Head of caudate nucleus (tissue), 42 donors: ENCODE measurements around the gene UPP1.
A peak's percentile ranks its signal among the peaks of the same experiment; 100 is the strongest.
"Not testable (repeated sequence)": the region's sequence is repeated elsewhere in the genome, so short reads cannot be mapped to it uniquely, and the experiment has no call there.

Source experiments
- DNase-seq, 42 donors: peaks; one replicate each; pipeline versions ENCODE4 v3.0.0 to v3.0.0-alpha.2; 2020 to 2021; ENCODE audit warnings: mixed read lengths in 7 of 42
- intact Hi-C: fragments of 100-400 bp; cut with DNase I; formaldehyde crosslinking; loops from one replicate; pipeline ENCODE4 v1.15.0; 2022

Gene UPP1

GRCh38 chr7:48089046-48090003, at the start of gene UPP1:
Gene UPP1 (plus strand): TSS chr7:48089265. CDS start chr7:48094784, 5,519 bp downstream.
- peak; percentile 42 to 94 (median 81) for DNase-seq
- intact Hi-C loops: loop anchor here (10.0 kb wide), 1 partner anchor 115 kb away; the partner anchor contains the start of gene HUS1

- intact Hi-C loops: no loop called here
- DNase-seq: peak in 17 of 42 donors; percentile 13 to 62 (median 36)
These were observed 48.0 kb upstream of the UPP1 start for GRCh38 chr7:48040944-48041652.

DNA sequence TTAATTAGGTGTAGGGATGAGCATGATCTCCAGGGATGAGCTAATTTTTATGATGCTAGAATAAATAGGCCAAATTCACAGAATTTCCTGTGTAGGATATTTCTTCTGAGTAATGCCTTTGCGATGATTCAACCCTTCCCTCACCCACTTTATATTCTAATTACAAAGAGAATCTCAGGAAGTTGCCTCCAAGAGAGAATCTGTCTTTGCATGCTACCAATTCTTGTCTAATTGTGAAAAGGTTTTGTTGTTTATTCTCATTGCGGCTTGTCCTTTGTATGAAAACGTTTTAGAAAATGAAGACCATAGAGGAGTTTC, 47.5 kb upstream of the UPP1 start:
- no peak for DNase-seq
- intact Hi-C loops: no loop called here

- DNase-seq: no peak
- intact Hi-C loops: no loop called here
These were observed 46.8 kb upstream of the UPP1 start for GRCh38 chr7:48042216-48042615.

GRCh38 chr7:48042636-48043035, 46.4 kb upstream of the UPP1 start:
- DNase-seq: no peak
- intact Hi-C loops: no loop called here

DNA sequence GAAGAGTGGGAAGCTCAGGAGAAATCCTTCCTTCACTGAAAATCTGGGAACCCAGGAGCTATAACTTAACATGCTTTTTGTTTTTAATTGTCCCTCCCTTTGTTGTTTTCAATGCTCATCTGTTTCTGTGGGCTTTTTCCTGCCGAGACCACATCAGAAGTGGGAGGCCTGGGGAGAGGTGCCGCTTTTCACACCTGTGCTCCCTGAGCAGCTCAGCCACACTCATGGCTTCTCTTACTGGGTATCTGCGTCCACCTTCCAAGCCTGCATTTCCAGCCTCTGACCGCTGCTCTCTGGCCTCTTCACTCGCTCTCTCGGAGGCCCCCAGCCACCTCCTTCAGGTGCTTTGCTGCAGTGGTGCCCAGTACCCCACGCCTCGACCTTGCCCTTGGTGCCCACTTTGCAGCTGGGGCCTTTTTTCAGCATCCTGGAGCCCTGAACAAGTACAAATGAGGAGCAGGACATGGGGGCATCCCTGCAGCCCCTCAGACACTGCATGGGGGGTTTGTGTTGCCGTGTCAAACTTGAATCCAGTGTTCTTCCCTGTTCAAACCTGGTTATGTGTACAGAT, 43.8 kb upstream of the UPP1 start:
- DNase-seq: no peak
- intact Hi-C loops: no loop called here

DNA sequence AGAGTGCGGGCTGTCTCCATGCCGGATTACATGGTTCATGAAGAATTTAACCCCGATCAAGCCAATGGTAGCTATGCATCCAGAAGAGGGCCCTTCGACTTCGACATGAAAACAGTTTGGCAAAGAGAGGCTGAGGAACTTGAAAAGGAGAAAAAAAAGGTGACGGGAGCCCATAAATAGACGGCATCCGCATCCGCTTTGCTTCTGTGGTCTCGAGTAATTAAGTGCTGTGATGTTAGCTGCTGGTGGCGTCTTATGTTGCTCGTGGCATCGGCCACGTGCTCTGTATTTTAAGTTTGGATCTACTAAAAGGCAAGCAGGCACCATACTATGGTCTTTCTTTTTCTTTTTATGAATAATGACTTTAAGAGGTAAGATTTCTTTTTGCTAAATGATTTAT, 42.6 kb upstream of the UPP1 start:
- DNase-seq: no peak
- intact Hi-C loops: no loop called here

DNA sequence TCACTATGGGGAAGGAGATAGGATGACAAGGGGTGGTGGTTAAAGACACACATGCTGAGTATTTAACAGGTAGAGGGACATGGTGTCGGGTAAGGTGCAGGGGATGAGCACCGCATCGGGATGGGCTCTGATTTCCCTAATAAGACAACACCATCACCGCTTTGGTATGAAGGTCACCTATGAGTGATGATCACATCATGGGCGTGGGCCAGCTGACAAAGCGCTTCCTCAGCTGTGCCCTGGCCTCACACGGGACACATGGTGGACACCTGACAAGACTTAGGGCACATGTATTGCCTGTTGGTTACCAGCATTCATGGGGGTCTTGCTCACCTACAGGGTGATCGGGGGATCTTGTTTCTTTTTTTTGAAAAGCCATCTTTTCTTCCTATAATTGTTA, 41.0 kb upstream of the UPP1 start:
- intact Hi-C loops: no loop called here
- no peak for DNase-seq

DNA sequence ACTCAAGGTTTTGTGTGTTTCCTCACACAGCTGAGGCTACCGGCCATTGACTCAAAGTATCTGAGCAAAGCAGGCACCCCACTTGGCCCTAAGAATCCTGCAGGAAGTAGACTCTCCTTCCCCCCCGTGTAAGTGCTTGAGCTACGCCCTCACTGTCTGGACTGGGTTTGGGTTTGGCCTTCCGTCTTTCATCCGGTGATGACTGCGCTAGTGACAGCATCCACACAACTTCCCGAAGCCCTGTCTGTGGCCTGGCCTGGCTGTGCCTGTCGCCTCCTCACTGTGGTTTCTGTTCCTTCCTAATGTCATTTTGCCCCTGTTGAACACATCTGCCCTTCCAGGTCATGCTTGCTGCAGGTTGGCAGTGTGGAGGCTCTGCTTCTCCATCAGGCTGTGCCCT, 39.2 kb upstream of the UPP1 start:
- DNase-seq: peak in 1 of 42 donors; percentile 17
- intact Hi-C loops: no loop called here

DNA sequence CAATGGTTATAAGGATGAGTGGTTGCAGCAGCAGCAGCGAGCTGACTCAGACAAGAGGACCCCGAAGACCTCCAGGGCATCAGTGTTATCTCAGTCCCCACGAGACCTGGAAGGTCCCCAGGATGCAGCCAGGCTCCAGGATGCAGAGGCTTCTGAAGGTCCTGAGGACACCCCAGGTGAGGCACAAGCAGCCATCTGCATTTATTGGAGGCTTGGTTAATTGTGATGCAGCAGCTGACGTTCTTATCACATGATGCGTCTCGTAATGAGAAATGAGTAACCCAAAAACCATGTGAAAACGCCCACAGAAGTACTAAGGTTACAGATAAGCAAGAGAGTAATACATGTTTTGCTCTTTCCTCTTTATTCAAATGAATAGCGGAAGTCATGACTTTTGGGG, 36.3 kb upstream of the UPP1 start:
- no peak for DNase-seq
- intact Hi-C loops: no loop called here

DNA sequence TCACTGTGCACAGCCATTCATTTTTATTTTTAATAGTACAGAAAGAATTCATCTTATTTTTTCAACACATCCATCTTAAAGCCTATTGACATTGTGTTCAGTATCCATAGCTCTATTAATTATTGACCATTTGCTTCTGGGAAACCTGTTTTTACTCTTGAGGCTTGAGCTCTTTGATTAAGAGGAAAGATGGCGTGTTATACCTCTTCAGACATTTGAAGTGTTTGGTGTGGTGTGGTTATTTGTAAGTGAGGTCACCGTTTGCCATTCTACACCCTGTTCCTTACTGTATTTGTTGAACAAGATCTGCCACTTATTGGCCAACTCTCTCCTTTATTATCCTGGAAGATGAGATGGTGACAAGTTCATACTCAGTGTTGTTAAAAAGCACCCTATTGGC, 35.3 kb upstream of the UPP1 start:
- intact Hi-C loops: no loop called here
- no peak for DNase-seq

DNA sequence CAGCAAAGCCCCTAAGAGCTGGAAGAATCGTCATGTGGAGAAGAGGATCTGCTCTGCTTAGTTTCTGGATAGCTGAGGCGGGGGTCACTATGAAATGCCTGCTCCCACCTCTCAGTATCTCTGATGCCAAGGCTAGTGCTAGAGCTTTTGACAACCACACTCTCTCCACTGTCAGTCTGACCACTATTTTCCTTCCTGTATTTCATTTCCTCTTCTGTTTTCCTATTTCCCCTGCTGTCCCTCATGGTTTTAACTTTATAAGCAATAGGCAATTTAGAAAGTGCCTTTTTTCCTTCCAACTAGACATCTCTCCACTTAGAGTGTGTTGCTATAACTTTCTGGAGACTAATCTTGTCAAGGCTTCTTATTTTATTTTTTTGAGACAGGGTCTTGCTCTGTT, 30.1 kb upstream of the UPP1 start:
- DNase-seq: no peak
- intact Hi-C loops: no loop called here

DNA sequence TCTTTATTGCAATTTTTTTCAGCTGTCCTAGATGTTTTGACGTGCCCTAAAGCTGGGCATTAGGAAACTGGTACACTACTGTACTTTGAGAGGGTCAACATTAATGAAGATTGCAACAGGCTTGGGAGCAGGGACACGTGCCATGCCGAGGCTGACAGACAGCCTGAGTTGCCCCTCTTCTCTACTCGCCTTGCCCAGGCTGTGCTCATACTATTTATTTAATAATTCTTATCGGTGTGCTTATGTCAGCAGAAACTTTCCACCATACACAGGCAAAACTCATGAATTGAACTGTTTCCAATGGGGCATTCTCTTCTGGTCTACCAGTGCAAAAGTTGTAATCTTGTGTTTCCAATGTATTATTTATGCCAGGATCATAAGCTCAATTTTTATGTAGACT, 29.4 kb upstream of the UPP1 start:
- intact Hi-C loops: no loop called here
- no peak for DNase-seq

- intact Hi-C loops: no loop called here
- no peak for DNase-seq
These were observed 25.1 kb upstream of the UPP1 start for GRCh38 chr7:48063985-48064384.

- intact Hi-C loops: no loop called here
These were observed 21.6 kb upstream of the UPP1 start for GRCh38 chr7:48067475-48067874.

DNA sequence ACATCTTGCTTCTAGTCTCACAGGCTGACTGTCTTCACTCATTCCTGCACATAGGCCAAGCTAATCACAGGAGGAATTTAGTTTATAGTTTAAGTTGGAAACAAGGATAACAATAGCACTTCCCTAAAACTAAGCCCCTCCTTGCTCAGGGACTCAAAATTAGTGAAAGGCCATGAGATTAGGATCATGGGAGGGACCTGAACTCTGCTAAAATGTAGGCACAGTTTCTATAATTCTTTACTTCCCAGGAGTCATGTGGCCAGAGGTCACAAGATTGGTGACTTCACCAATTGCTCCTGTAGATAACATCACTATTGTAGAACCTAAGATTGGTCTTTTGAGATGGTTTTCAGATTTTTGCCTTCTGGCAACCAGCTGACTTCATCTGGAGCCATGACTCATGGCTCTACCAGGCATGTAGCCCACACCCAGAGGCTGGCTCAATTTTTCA, 14.8 kb upstream of the UPP1 start:
- intact Hi-C loops: no loop called here
- no peak for DNase-seq

More at GRCh38 chr7:48067475-48067874, 21.6 kb upstream of the UPP1 start:
- DNase-seq: no peak

DNA sequence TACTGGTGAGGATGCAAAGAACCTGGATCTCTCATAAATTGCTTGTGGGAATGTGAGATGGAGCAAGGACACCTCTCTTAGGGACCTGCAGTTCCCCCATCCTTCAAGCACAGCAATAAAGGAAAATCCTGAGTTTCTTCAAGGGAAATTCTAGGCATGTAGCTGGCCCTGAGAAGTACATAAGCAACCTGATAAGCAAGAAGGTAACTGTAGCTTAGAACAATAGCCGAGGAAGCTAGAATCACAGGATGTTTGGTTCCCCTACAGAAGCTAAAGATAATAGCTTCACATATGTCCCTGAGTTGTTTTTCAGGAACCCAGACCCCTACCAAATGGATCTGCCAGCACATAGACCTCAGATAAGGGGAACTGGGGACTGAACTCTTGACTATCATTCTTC, 11.6 kb upstream of the UPP1 start:
- DNase-seq: no peak
- intact Hi-C loops: no loop called here

DNA sequence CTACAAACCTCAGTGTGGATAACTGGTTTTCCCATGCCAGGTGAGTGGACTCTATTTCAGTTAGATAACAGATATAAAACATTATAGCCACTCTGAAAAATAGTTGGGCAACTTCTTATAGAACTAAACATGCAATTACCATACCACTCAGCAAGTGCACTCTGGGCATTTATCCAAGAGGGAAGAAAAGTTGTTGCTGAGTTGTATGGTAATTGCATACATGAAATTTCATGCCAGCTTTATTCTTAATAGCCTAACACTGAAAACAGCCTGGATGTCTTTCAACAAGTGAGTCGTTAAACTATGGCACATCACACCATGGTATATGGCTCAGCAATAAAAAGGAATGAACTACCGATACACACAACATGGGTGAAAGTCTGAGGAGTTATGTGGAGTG, 10.6 kb upstream of the UPP1 start:
- no peak for DNase-seq

DNA sequence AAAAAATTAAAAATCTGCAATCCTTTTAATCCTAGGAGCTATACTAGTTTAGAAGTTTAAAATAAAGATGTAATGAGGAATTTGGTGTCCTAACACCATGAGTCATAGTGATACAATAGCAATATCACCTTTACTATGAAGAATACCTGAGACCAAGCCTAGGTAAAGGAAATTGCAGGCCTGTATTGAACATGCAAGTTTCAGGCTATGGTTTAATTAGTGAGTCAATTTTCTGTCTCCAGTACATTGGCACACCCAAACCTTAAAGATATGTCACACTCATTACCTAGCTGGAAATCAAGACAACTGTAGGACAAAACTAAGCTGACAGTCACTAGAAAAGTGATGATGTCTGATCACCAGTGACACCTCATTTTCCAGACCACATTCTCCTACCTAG, 6.7 kb upstream of the UPP1 start:
- intact Hi-C loops, DNase-seq: not testable (repeated sequence)

More for the DNA sequence above, 10.6 kb upstream of the UPP1 start:
- intact Hi-C loops: no loop called here
